ENCODE data around the gene CTPS2.

DNA sequence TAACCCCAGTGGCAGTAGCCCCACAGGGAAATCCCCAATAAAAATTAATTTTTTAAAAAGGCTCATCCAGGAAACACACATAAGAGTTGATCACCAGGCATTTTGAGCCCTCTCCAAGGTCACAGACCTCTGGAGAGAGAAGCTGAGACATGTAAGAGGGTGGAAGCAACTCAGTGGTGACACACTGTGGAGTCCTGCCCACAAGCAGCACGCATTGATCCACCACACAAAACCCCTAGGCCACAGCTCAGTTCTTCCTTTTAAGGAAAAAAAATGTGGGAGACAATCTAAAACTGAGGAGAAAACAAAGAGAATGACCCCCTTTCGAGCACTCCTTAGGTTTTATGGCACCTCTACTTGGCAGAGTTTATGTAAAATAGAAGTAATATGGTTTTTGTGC lies 134.3 kb downstream of the CTPS2 start:
- TF ChIP-seq POLR2A (IDR thresholded peaks at IDR 0.05): no peak
- TF ChIP-seq, protein P1, sequence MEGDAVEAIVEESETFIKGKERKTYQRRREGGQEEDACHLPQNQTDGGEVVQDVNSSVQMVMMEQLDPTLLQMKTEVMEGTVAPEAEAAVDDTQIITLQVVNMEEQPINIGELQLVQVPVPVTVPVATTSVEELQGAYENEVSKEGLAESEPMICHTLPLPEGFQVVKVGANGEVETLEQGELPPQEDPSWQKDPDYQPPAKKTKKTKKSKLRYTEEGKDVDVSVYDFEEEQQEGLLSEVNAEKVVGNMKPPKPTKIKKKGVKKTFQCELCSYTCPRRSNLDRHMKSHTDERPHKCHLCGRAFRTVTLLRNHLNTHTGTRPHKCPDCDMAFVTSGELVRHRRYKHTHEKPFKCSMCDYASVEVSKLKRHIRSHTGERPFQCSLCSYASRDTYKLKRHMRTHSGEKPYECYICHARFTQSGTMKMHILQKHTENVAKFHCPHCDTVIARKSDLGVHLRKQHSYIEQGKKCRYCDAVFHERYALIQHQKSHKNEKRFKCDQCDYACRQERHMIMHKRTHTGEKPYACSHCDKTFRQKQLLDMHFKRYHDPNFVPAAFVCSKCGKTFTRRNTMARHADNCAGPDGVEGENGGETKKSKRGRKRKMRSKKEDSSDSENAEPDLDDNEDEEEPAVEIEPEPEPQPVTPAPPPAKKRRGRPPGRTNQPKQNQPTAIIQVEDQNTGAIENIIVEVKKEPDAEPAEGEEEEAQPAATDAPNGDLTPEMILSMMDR (IDR thresholded peaks at IDR 0.05): no peak
- TF ChIP-seq EP300 (IDR thresholded peaks at IDR 0.05): no peak

Measured in stomach (tissue), 4 donors.